ENCODE results near the gene TTLL11. TPM values are rescaled to one million over a fixed set of nuclear protein-coding genes. Genes with fewer than 3 reads are reported as not detected.
"Not testable (repeated sequence)": the region's sequence is repeated elsewhere in the genome, so short reads cannot be mapped to it uniquely, and the experiment has no call there.

TTLL11 gene
- polyA plus RNA-seq, 1 of the 3 experiments (the other 2 are of a cell fraction), result 6.8 TPM

DNA sequence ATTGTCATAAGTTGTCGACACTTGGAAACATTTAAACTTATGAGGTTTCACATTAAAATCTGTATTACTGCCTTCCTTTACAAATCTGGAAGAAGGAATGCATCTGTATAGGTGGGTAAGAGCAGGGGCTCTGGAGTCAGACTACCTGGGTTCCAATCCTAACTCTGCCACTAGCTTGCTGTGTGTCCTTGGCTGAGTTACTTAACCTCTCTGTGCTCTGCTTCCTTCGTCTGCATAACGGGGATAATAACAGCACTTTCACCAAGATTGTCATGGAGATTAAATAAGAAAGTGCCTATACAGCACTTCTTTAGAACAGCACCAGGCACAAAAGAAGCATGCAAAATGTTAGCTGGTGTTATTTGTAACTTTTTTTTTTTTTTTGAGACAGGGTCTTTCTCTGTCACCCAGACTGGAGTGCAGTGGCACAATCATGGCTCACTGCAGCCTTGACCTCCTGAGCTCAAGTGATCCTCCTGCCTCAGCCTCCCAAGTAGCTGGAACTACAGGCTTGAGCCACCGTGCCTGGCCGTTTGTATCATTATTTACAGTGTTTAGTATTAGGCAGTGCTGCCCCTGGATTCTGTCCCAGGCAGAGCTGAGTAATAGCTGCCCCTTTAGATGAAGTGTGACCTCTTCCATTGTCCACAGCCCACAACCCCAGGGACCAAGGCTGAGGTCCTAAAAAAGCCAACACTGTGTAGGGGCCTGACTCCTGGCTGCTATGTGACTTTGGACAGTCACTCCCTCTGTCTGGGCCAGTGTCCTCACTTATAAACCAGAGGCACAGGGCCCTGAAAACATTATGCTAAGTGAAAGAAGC is 25.4 kb upstream of the TTLL11 start (continued):
- TF ChIP-seq, protein P1, sequence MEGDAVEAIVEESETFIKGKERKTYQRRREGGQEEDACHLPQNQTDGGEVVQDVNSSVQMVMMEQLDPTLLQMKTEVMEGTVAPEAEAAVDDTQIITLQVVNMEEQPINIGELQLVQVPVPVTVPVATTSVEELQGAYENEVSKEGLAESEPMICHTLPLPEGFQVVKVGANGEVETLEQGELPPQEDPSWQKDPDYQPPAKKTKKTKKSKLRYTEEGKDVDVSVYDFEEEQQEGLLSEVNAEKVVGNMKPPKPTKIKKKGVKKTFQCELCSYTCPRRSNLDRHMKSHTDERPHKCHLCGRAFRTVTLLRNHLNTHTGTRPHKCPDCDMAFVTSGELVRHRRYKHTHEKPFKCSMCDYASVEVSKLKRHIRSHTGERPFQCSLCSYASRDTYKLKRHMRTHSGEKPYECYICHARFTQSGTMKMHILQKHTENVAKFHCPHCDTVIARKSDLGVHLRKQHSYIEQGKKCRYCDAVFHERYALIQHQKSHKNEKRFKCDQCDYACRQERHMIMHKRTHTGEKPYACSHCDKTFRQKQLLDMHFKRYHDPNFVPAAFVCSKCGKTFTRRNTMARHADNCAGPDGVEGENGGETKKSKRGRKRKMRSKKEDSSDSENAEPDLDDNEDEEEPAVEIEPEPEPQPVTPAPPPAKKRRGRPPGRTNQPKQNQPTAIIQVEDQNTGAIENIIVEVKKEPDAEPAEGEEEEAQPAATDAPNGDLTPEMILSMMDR (IDR thresholded peaks at IDR 0.05), result no peak
- TF ChIP-seq RAD21 (IDR thresholded peaks at IDR 0.05; ENCODE audit: low read length), result no peak
- no peak for TF ChIP-seq ELF1 (IDR thresholded peaks at IDR 0.05)
- TF ChIP-seq RFX5 (IDR thresholded peaks at IDR 0.05; ENCODE audit: low read length), result no peak
- no peak for TF ChIP-seq EP300 (IDR thresholded peaks at IDR 0.05; ENCODE audit: borderline replicate concordance in 1 of 2, low read depth in 1 of 2, low read length in 1 of 2)
- TF ChIP-seq RXRA (IDR thresholded peaks at IDR 0.05; ENCODE audit: borderline replicate concordance, low read depth), result no peak
- no peak for TF ChIP-seq JUND (IDR thresholded peaks at IDR 0.05)
- no peak for TF ChIP-seq MAX (IDR thresholded peaks at IDR 0.05; ENCODE audit: low read depth)
- TF ChIP-seq NFIC (IDR thresholded peaks at IDR 0.05; ENCODE audit: borderline replicate concordance), result no peak
- TF ChIP-seq, protein P2, sequence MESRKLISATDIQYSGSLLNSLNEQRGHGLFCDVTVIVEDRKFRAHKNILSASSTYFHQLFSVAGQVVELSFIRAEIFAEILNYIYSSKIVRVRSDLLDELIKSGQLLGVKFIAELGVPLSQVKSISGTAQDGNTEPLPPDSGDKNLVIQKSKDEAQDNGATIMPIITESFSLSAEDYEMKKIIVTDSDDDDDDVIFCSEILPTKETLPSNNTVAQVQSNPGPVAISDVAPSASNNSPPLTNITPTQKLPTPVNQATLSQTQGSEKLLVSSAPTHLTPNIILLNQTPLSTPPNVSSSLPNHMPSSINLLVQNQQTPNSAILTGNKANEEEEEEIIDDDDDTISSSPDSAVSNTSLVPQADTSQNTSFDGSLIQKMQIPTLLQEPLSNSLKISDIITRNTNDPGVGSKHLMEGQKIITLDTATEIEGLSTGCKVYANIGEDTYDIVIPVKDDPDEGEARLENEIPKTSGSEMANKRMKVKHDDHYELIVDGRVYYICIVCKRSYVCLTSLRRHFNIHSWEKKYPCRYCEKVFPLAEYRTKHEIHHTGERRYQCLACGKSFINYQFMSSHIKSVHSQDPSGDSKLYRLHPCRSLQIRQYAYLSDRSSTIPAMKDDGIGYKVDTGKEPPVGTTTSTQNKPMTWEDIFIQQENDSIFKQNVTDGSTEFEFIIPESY (IDR thresholded peaks at IDR 0.05; ENCODE audit: borderline replicate concordance, low read depth), result no peak
- TF ChIP-seq TAF1 (IDR thresholded peaks at IDR 0.05; ENCODE audit: borderline replicate concordance, low read depth, low read length), result no peak
- TF ChIP-seq MXI1 (IDR thresholded peaks at IDR 0.05; ENCODE audit: low read depth, low read length), result no peak
- no peak for TF ChIP-seq FOXJ3 (CRISPR knock-in tag; IDR thresholded peaks at IDR 0.05)
- no peak for TF ChIP-seq FOSL2 (IDR thresholded peaks at IDR 0.05; ENCODE audit: borderline replicate concordance, low read depth)

DNA sequence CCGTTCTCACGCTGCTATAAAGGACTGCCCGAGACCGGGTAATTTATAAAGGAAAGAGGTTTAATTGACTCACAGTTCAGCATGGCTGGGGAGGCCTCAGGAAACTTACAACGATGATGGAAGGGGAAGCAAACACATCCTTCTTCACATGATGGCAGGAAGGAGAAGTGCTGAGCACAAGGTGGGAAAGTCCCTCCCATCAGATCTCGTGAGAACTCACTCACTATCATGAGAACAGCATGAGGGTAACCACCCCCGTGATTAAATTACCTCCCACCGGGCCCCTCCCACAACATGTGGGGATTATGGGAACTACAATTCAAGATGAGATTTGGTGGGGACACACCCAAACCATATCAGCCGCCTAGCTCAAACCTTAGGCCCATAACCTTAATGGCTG is 24.1 kb upstream of the TTLL11 start:
- POLR2A ChIA-PET; DNase-seq; H3K79me2 ChIP-seq (ENCODE audit: insufficient read depth); H3K9me2 ChIP-seq; H3K4me3 ChIP-seq (ENCODE audit: low read depth in 2 of 2, low read length in 1 of 2); H3K27me3 ChIP-seq (ENCODE audit: insufficient read depth); H3K27ac ChIP-seq (ENCODE audit: low read depth in 2 of 2, low read length in 1 of 2); H3K9me3 ChIP-seq; H3K36me3 ChIP-seq (replicated peaks in 1 of 2; ENCODE audit: control insufficient read depth in 1 of 2, insufficient read depth in 2 of 2, low read length in 1 of 2); H4K20me1 ChIP-seq (ENCODE audit: insufficient read depth); H2AFZ ChIP-seq (ENCODE audit: low read depth); H3K9ac ChIP-seq; H3F3A ChIP-seq (replicated peaks; ENCODE audit: insufficient read depth); H3K4me2 ChIP-seq; H3K4me1 ChIP-seq (ENCODE audit: control insufficient read depth in 1 of 2, insufficient read depth in 2 of 2, low read depth in 1 of 2, low read length in 1 of 2): not testable (repeated sequence)
- CTCF ChIA-PET, result interaction anchor here (1.0 to 15.3 kb wide), 4 partner anchors 8 to 233 kb away, joined by 3 to 327 read pairs (median 8); no protein-coding TSS in a partner anchor
- 83% methylated on average over 9 of the region's 9 CpGs for WGBS (ENCODE audit: low lambda C conversion rate)

All from SK-N-SH (cell line).